HG03039 (cell line): ENCODE results near the gene PMEPA1.

Experiments
- ATAC-seq: cut with Tn5 transposase; IDR thresholded peaks from one replicate; pipeline ENCODE4 v1.9.1; 2021; ENCODE audit warnings: mild to moderate bottlenecking, moderate library complexity; ENCODE audit not compliant: unreplicated experiment

PMEPA1 gene

GRCh38 chr20:57612436-57612835, 97.4 kb downstream of the PMEPA1 start:
- ATAC-seq: no peak

- ATAC-seq: no peak
These were observed 98.1 kb downstream of the PMEPA1 start for GRCh38 chr20:57611586-57612311.

DNA sequence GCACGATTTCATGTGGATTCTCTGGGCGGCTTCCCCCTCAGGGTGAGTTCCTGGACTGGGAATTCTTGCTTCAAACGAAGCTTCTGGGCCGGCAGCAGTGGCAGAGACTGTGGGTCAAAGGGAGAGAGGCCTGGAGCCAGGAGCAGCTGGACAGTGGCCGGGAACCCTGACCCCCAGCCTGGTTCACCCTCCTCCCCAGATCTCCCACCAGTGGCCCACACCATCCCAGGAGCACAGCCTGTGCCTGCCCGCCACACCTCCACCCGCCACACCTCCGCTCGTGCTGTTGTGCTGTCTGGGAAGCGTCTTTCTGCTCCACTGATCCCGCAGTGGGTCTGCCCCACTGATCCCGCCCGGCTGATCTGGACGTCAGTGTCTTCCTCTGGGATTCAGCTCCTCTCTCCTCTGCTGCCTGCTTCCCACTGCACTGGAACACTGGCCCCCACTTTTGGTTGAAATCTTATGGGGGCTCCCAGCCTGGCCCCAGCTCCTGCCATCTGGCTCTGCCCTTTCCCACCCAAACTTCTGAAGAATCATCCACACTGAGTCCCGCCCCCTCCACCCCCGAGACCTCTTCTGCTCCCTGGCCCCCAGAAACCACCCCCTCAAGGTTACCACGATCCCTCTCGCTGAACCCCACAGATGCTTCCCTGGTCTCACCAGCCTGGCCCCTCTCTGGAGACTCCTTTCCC, 99.4 kb downstream of the PMEPA1 start:
- no peak for ATAC-seq

GRCh38 chr20:57609842-57610167, 100.0 kb downstream of the PMEPA1 start:
- no peak for ATAC-seq

GRCh38 chr20:57609086-57609841, 100.6 kb downstream of the PMEPA1 start:
- no peak for ATAC-seq

- no peak for ATAC-seq
These were observed 101.3 kb downstream of the PMEPA1 start for GRCh38 chr20:57608516-57608915.

GRCh38 chr20:57605878-57606277, 103.9 kb downstream of the PMEPA1 start:
- no peak for ATAC-seq

DNA sequence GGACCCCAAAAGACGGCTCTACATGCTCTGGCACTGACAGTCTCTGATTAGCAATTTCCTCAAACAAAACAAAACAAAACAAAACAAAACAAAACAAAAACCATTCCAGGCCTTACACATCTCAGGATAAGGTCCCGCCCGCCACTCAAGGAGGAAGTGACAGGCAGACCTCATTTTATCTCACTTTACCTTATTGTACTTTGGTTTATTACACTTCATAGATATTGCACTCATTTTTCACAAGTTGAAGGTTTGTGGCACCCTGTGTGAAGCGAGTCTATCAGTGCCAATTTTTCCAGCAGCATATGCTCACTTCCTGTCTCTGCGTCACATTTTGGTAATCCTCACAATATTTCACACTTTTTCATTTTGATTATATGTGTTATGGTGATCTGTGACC, 104.8 kb downstream of the PMEPA1 start:
- no peak for ATAC-seq

DNA sequence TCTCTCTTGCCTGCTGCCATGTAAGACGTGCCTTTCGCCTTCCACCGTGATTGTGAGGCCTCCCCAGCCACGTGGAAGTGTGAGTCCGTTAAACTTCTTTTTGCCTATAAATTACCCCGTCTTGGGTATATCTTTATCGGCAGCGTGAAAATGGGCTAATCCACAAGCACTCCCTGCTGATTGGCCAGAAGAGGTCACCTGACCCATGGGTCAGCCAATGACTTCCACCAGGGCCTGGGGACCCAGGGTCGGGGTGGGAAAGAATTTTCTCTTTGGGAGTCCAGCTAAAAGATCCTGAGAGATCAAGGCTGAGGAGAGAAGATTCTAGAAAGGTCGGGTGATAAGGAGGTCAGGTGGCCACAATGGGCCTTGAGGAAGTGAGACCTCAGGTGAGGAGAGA, 106.7 kb downstream of the PMEPA1 start:
- ATAC-seq: no peak

GRCh38 chr20:57601737-57602136, 108.1 kb downstream of the PMEPA1 start:
- ATAC-seq: no peak

DNA sequence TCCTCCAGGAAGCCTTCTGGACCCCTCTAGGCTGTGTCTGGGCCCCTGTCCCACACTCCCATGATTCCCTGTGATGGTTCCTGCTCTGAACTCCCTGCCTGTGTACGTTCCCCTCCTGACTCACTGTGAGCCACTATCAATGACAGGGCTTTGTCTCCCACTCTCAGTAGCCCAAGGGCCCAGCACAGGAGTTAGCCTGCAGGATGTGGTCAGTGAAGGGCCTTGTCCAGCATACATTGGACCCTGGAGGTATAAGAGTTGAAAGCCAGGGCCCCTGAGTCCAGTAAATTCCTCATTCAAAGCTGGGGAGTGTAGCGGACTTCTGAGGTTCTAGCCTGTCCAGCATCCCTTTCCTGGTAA, 108.6 kb downstream of the PMEPA1 start:
- ATAC-seq: no peak

GRCh38 chr20:57600320-57601210, 109.2 kb downstream of the PMEPA1 start:
- no peak for ATAC-seq

- no peak for ATAC-seq
These were observed 111.3 kb downstream of the PMEPA1 start for GRCh38 chr20:57598491-57598890.
